MG63 (cell line): ENCODE data around the gene PPM1L. TPM values are rescaled to one million over a fixed set of nuclear protein-coding genes. Genes with fewer than 3 reads are reported as not detected.

Source experiments
- DNase-seq: peaks from one replicate; pipeline ENCODE4 v3.0.0-alpha.2; 2020
- H3K27me3 ChIP-seq: fragments of 250-450 bp; sonication (Bioruptor Pico); 2 replicates; pipeline ENCODE4 v1.5.1; 2020; ENCODE audit warnings: mild to moderate bottlenecking, moderate library complexity
- H3K36me3 ChIP-seq: fragments of 250-450 bp; sonication (Bioruptor Pico); 2 replicates; pipeline ENCODE4 v1.5.1; 2020; ENCODE audit warnings: mild to moderate bottlenecking, moderate library complexity
- H3K4me3 ChIP-seq: fragments of 250-450 bp; sonication (Bioruptor Pico); 2 replicates; pipeline ENCODE4 v1.5.1; 2020; ENCODE audit warnings: mild to moderate bottlenecking, moderate library complexity
- H3K9me3 ChIP-seq: fragments of 250-450 bp; sonication (Bioruptor Pico); 2 replicates; pipeline ENCODE4 v1.5.1; 2020; ENCODE audit warnings: mild to moderate bottlenecking, moderate library complexity
- total RNA-seq: library from RNA; depleted of rRNA; stranded (reverse); fragments of >200 nt; shearing (Covaris generic); gene quantifications from 2 replicates; pipeline ENCODE4 v1.2.3, GENCODE V29; 2014; ENCODE audit warnings: low replicate concordance

Gene PPM1L
- total RNA-seq, 1 experiment from 2014 or later = not detected

DNA sequence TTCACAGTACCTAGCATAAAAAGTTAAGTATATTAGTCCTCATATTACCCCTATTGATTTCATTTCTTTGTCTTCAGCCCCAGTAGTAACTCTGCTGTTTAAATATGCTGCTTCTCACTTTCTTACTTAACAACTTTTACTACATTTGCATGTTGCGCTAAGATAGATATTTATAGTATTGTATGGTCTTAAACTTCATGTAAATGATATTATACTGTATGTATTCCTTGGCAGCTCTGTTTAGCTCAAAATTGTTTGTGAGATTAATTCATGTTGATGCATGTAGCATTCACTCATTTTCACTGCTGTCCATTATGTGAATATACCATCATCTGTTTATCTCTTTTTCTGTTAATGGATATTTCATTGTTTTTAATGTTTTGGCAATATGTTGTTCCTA lies 64.4 kb downstream of the PPM1L start:
- no peak overlapping the region for H3K4me3 ChIP-seq
- no peak for DNase-seq
- no peaks in the 10 kb centered on the region for H3K27me3 ChIP-seq
- no peaks in the 10 kb centered on the region for H3K9me3 ChIP-seq
- no peaks in the 10 kb centered on the region for H3K36me3 ChIP-seq

DNA sequence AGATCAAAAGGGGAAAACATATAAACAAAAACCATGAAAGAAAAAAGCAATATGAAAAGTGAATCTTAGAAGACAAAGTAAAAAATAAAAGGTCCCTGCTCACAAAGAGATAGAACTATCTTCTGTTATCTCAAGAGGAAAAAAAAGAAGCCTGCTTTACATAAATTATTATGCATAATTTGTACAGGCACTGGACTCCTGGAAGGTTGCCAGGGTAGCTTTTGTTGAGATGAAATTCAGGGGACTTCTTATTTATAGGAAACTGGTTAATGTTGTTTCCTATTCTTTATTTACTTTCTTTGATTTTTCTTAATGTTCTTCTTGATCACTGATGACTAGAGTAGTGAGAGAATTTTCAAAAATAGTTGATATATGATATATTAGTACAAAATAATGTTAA lies 66.9 kb downstream of the PPM1L start:
- DNase-seq = no peak
- Histone ChIP-seq H3K9me3 (no peaks in the 10 kb centered on the region), H3K27me3 (no peaks in the 10 kb centered on the region), H3K36me3 (no peaks in the 10 kb centered on the region), H3K4me3 (no peak overlapping the region)

DNA sequence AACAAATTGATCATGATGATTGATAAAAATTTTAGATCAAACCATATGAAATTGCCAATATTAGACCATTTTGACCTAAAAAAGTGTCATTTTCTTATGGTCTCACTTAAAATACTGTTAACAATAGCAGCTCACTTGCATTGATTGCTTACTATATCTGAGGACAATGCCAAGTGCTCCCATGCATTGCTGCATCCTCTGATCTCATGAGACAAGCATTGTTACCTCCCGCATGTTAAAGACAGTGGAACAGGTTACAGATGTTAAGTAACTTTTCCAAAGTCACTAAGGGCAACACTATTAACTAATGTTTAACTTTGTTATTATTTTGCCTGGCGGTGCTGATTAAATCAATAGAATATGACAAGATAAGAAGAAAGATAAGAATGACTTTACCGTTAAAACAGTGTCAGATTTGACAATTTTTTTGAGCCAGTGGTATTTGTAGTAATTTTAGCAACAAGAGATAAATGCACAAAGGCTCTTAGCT lies 69.3 kb downstream of the PPM1L start:
- H3K36me3 ChIP-seq = no peaks in the 10 kb centered on the region
- H3K9me3 ChIP-seq = no peaks in the 10 kb centered on the region
- no peak for DNase-seq
- H3K4me3 ChIP-seq = no peak overlapping the region
- H3K27me3 ChIP-seq = no peaks in the 10 kb centered on the region

DNA sequence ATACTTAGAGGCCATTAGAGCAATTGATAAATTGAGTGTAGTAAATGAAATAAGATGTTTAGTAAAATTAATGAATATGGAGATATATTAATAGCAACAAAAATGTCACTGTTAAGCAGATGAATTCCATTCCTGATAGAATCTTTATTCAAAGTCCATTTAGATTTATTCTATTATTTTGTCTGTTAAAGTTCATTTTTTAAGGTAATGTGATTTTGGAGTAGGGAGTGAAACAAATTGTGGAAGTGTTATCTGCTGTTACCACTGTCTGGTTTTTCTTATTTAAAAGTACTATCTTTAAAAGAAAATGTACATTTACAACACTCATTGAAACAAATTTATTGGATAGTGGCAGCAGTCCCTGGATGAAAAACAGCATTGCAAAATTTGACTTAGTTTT lies 70.4 kb downstream of the PPM1L start:
- Histone ChIP-seq H3K9me3 (no peaks in the 10 kb centered on the region), H3K36me3 (no peaks in the 10 kb centered on the region), H3K27me3 (no peaks in the 10 kb centered on the region), H3K4me3 (no peak overlapping the region)
- DNase-seq = no peak

DNA sequence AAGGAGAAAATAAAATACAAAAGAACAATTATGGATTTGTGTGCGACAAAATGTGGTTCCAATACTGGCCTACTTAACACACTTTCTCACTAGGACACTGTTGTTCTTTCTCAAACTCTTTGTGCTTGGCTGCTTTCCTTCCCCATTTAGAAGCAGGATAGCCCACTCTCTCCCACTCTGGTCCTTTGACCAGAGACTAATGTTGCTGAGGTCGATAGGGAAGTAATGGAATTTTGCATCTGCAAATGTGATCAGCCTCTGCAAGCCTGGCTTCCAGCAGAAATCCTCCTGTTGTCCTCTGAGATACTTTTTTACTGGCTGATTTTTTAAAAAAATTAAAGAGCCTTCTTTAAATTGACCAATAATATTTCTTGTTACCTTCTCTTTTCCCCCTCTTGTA lies 71.0 kb downstream of the PPM1L start:
- no peaks in the 10 kb centered on the region for H3K36me3 ChIP-seq
- H3K4me3 ChIP-seq = no peak overlapping the region
- H3K27me3 ChIP-seq = no peaks in the 10 kb centered on the region
- no peaks in the 10 kb centered on the region for H3K9me3 ChIP-seq
- no peak for DNase-seq

DNA sequence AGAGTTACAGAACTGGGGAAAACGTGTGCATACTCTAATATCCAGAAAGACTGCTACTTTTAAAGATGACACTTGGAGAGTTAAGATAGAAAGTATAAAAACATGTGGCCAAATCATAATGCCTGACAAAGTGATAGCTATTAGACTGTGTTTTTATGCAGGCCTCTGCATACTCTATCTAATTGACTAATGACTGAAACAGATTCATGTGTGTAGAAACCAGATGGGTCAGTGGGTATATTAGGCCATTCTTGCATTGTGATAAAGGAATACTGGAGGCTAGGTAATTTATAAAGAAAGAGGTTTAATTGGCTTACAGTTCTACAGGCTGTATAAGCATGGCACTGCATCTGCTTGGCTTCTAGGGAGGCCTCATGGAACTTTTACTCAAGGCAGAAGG lies 71.5 kb downstream of the PPM1L start:
- Histone ChIP-seq H3K36me3 (no peaks in the 10 kb centered on the region), H3K4me3 (no peak overlapping the region), H3K9me3 (no peaks in the 10 kb centered on the region), H3K27me3 (no peaks in the 10 kb centered on the region)
- DNase-seq = no peak

DNA sequence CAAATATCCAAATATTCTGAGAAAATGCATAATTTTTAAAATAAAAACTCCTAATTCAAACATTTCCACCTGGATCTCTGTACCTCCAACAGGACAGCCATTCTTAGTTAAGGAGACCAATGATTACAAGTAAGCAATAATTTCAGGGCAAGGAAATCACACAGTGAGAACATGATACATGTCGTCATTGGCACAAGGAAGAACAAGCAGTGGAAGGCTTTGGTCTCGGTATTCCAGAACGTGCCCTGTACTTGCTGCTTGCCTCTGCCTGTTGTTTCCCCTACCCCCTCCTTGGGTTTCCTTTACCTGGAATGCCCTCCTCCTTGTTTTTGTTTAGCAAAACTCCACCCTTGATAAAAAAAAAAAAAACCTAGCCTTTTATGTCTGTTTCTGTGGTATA lies 72.8 kb downstream of the PPM1L start:
- Histone ChIP-seq H3K4me3 (no peak overlapping the region), H3K27me3 (no peaks in the 10 kb centered on the region), H3K36me3 (no peaks in the 10 kb centered on the region), H3K9me3 (no peaks in the 10 kb centered on the region)
- no peak for DNase-seq

DNA sequence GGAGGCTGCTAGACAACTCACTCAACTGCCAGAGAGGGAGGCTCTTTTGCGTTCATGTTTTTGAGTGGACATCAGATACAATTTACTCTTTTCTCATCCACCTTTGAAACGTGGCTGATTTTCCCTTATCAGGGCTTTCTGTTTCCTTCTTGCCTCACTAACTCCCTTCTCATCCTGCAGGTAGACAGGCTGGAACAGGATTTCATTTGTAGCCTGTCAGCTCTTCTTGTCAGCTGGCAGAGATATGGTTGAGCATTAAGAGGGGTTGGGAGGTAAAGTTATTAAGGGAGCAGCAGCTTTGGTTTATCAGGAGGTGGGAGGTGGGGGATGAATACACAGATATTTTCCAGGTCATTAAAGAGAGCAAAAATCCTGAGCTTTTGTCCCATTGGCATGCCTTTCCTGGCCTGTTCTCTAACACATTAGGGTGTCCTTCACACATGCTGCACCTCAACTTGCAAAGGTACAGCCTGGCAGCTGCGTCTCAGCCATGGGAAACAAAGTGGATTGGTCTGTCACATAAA lies 73.5 kb downstream of the PPM1L start:
- no peaks in the 10 kb centered on the region for H3K36me3 ChIP-seq
- H3K9me3 ChIP-seq = no peaks in the 10 kb centered on the region
- H3K4me3 ChIP-seq = no peak overlapping the region
- DNase-seq = no peak
- no peaks in the 10 kb centered on the region for H3K27me3 ChIP-seq

DNA sequence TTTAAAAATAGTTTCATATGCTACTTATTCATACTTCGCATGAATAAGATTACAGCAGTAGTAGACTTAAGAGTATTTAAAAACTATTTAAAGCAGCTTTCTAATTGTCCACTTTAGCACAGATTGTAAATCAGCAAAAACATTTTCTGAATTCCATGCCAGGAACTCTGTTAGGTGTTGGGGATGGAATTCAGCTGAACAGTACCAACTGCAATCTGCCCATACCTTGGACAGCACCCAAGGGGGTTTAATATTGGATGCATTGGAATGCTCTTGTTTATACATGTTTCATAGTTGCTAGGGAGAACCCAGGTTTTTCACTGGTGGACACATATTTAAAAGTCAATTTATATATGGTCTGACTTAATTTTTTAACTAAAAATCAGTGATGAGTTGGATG lies 74.8 kb downstream of the PPM1L start:
- no peak for DNase-seq

DNA sequence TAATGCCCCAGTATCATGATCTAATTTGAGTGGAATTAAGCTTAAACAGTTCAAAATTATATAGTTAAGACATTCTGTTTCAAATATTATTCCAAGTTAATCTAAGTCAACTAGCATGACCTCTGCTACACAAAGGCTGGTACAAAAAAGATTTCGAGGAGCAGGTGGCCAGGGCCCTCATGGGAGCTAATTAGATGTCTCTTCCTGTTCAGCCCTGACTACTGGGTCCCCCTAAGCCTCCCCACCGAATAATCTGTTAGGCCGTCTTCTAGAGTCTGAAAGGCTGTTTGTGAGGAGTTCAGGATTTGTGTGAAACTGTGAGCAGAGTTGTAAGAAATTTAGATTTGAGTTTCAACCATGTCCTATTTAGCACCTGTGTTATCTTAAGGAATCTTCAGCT lies 75.4 kb downstream of the PPM1L start:
- peaks cover under 1% of the 10 kb centered on the region for H3K27me3 ChIP-seq
- no peaks in the 10 kb centered on the region for H3K9me3 ChIP-seq
- no peaks in the 10 kb centered on the region for H3K36me3 ChIP-seq
- DNase-seq = no peak
- H3K4me3 ChIP-seq = no peak overlapping the region

More for the DNA sequence above, 74.8 kb downstream of the PPM1L start:
- Histone ChIP-seq H3K36me3 (no peaks in the 10 kb centered on the region), H3K4me3 (no peak overlapping the region), H3K9me3 (no peaks in the 10 kb centered on the region), H3K27me3 (no peaks in the 10 kb centered on the region)

DNA sequence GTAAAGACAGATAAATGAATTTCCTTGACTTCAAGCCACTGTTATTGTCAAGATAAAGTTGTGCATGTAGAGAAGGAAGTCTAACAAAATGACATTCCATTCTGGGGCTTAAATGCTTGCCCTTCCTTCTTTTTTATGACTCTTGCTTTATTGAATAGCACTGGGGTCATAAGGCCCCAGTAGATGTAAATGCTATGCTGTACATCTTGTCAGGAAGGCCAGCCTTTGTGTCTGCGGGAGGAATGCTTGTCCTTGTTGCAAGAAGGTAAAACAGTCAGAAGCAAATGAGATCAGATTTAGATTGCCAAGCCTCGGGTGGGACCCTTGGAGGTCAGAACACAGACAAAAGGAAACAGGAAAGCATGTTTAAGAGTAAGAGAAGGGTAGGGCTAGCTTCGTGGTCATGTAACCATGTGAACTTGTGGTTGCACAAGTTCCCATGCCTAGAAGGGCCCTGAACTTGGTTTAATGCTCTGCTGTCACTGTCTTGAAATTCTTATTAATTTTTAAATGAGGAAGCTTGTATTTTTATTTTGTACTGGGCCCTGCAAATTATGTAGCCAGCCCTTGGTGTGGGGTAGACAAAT lies 81.5 kb downstream of the PPM1L start:
- no peak for DNase-seq
- no peak overlapping the region for H3K4me3 ChIP-seq
- 0 out of 2 replicates have a peak, but pooled peaks cover 2% of the 10 kb centered on the region for H3K9me3 ChIP-seq
- H3K27me3 ChIP-seq = peaks cover 3% of the 10 kb centered on the region
- H3K36me3 ChIP-seq = no peaks in the 10 kb centered on the region

DNA sequence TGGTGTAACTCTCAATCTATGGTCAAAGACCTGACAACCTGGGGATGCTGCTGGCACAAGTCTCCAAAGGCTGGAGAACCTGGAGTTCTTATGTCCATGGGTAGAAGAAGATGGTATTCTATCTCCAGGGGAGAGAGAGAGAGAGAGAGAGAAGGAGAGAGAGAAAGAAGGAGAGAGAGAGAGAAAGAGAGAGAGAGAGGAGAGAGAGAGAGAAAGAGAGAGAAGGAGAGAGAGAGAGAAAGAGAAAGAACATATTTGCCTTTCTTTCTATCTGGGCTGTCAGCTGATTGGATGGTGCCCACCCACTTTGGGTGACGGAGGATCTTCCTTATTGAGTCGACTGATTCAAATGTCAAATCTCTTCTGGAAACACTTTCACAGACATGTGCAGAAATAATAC lies 84.6 kb downstream of the PPM1L start:
- Histone ChIP-seq H3K4me3 (no peak overlapping the region), H3K36me3 (no peaks in the 10 kb centered on the region), H3K9me3 (0 out of 2 replicates have a peak, but pooled peaks cover 2% of the 10 kb centered on the region), H3K27me3 (peaks cover 3% of the 10 kb centered on the region)
- no peak for DNase-seq

DNA sequence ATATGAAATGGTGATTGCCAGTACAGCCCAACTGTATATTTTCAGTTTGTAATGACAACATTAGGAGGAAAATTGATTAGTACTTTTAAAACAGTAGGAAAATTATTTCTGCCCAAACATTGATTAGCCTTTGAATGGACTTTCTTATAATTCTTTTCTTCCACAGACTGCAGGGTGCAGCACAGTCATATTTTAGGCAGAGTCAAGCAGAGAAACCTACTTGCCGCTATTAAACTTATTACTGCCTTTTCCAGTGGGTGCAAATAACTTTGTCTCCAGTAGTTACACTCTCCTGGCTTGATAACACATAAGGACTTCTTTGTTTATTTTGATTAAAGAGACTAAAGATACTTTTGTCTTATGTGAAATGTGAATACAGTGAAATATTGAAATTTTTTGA lies 85.4 kb downstream of the PPM1L start:
- H3K27me3 ChIP-seq = peaks cover 1% of the 10 kb centered on the region
- no peak overlapping the region for H3K4me3 ChIP-seq
- DNase-seq = no peak
- no peaks in the 10 kb centered on the region for H3K36me3 ChIP-seq
- 0 out of 2 replicates have a peak, but pooled peaks cover 2% of the 10 kb centered on the region for H3K9me3 ChIP-seq

DNA sequence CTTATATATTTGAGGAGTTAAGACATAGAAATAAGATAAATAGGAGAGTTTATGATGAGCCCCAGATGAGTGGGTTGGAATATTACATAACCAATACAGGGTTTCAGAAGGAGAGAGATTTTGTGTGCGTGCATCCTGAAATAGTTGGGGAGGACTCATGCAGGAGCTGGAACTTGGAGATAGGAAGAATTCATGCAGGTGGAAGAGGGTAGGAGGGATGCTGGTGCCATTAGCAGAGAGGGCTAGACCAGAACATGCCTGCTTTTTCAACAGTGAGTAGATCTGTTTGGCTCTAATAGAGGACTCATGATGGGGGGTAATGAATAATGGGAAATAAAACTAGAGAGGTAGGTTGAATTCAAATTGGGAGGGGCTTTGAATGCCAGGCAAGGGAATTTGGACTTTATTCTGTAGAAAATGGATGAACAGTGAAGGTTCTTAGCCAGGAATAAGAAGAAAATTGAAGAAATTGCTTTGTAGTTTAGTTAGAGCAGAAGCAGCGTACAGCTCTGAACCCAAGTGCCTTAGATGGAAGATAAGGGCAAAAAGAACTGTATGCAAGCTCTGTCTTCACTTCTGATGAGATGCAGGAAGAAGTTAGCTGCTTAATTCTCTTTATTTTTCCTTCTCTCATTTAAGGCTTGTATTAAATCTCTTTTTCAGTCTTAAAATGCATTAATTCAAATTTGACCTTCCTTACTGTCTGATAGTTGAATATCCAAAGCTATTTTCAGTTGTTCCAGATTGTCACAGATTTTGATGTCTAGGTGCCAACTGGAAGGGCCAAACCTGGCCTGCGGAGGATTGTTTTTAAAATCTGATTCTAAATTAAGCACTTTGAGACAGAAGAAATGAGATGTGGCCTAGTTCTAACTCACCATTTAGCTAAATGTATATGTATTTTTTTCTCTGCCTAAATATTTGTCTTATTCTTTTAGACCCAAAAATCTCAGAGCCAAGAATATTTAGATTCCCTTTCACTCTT lies 86.3 kb downstream of the PPM1L start:
- DNase-seq = no peak
- H3K27me3 ChIP-seq = no peaks in the 10 kb centered on the region
- no peak overlapping the region for H3K4me3 ChIP-seq
- 0 out of 2 replicates have a peak, but pooled peaks cover 2% of the 10 kb centered on the region for H3K9me3 ChIP-seq
- H3K36me3 ChIP-seq = no peaks in the 10 kb centered on the region

DNA sequence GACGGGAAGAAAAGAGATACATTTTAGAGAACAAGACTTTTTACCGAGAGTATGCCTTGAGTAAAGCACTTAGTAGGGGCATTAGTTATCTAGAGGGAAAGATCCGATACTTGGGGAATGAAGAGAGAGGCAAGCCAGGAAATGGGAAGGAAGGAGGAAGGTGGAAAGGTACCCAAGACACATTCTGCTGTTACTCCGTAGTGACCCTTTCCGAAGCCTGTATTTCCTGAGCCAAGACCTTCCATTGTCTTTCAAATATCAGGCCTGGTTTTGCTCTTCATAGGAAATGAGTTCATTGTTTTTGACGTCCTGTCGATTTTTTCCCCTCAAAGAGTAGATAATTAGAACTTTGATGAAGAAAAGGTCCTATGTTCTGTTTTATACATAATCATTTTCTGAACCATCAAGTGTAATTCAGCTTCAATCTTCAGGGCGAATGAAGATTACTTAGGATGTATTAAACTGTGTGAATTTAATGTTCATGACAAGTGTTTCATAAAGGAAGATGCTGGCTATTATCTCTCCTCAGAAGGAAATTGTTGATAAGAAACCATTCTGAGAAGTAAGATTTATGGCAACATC lies 95.7 kb downstream of the PPM1L start:
- Histone ChIP-seq H3K36me3 (no peaks in the 10 kb centered on the region), H3K27me3 (no peaks in the 10 kb centered on the region), H3K9me3 (no peaks in the 10 kb centered on the region), H3K4me3 (no peak overlapping the region)
- no peak for DNase-seq

DNA sequence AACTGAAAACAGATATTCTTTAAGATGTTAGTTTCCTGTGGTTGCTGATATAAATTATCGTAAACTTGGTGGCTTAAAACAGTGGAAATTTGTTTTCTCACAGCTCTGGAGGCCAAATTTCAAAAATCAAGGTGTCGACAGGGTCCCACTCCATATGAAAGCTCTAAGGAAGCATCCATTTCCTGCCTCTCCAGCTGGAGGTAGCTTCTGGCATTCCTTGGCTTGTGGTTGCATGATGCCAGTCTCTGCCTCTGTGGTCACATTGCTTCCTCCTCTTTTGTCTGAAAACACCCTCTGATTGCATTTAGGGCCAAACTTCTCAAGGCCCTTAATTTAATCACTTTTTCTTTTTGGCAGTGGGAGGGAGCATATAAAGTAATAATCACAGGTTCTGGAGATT lies 96.8 kb downstream of the PPM1L start:
- Histone ChIP-seq H3K36me3 (no peaks in the 10 kb centered on the region), H3K9me3 (no peaks in the 10 kb centered on the region), H3K27me3 (no peaks in the 10 kb centered on the region), H3K4me3 (no peak overlapping the region)
- no peak for DNase-seq

DNA sequence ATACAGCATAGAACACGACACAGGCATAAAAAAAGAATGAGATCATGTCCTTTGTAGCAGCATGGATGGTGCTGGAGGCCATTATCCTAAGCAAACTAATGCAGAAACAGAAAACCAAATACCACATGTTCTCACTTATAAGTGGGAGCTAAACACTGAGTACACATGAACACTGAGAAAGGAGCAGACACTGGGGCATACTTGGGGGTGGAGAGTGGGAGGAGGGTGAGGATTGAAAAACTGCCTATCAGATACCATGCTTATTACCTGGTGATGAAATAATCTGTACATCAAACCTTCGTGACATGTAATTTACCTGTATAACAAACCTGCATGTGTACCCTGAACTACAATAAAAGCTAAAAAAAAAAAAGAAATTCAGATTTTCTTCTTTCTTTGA lies 100.4 kb downstream of the PPM1L start:
- no peaks in the 10 kb centered on the region for H3K36me3 ChIP-seq
- no peak for DNase-seq
- H3K9me3 ChIP-seq = no peaks in the 10 kb centered on the region
- no peaks in the 10 kb centered on the region for H3K27me3 ChIP-seq
- H3K4me3 ChIP-seq = no peak overlapping the region
